Measurements from ENCODE around the gene CETN3.
"Not testable (repeated sequence)": the region's sequence is repeated elsewhere in the genome, so short reads cannot be mapped to it uniquely, and the experiment has no call there.

The CETN3 gene

DNA sequence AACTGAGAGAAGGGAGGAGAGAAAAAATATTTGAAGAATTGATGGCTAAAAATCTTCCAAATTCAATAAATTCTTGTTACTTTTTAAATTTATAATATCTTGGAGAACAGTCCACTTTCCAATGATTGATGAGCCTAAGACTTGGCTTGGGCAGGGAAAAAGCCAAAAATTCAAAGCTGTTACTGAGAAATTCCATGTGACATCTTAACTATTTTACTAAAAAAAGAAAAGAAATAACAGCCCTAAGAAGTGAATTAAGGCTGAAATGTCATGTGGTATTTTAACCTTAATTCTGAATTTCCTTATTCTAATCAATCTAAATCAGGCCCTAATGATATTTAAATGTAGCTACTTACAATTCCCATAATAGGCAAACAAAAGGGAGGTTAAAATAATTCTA lies 53.4 kb downstream of the CETN3 start:
- DNase-seq (ENCODE audit: low read depth): no peak
- no peak overlapping the region for H3K4me3 ChIP-seq (ENCODE audit: low read depth, low read length)
- no peak for TF ChIP-seq CTCF (conservative IDR thresholded peaks at IDR 0.05; ENCODE audit: low read depth, low read length)

GRCh38 chr5:90355635-90356034 lies 53.9 kb downstream of the CETN3 start:
- DNase-seq (ENCODE audit: low read depth): no peak
- TF ChIP-seq CTCF (conservative IDR thresholded peaks at IDR 0.05; ENCODE audit: low read depth, low read length): no peak
- H3K4me3 ChIP-seq (ENCODE audit: low read depth, low read length): no peak overlapping the region

- TF ChIP-seq CTCF (conservative IDR thresholded peaks at IDR 0.05; ENCODE audit: low read depth, low read length): no peak
- H3K4me3 ChIP-seq (ENCODE audit: low read depth, low read length): no peak overlapping the region
- no peak for DNase-seq (ENCODE audit: low read depth)
Measured at GRCh38 chr5:90353254-90353653, 56.3 kb downstream of the CETN3 start.

- no peak overlapping the region for H3K4me3 ChIP-seq (ENCODE audit: low read depth, low read length)
- no peak for DNase-seq (ENCODE audit: low read depth)
- TF ChIP-seq CTCF (conservative IDR thresholded peaks at IDR 0.05; ENCODE audit: low read depth, low read length): no peak
Measured at GRCh38 chr5:90351101-90351500, 58.5 kb downstream of the CETN3 start.

DNA sequence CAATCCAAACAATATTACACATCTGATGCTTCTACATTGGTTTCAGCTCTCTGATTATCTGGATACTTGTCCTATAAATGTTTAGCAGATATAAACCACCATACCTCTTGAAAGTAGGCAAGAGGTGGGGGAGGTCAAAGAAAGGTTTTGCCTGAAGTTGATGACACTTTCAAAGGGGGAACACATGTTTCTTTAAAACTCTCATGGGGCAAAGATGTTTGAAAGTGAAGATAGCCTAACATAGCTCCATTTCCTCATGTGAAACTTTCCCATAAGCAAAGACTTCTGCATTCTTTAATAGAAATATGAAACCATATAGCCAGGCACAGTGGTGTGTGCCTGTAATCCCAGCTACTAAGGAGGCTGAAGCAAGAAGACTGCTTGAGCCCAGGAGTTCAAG lies 62.1 kb downstream of the CETN3 start:
- no peak overlapping the region for H3K4me3 ChIP-seq (ENCODE audit: low read depth, low read length)
- TF ChIP-seq CTCF (conservative IDR thresholded peaks at IDR 0.05; ENCODE audit: low read depth, low read length): no peak
- peak; percentile 2 for DNase-seq (ENCODE audit: low read depth)

GRCh38 chr5:90345684-90346083 lies 63.9 kb downstream of the CETN3 start:
- H3K4me3 ChIP-seq (ENCODE audit: low read depth, low read length): no peak overlapping the region
- DNase-seq (ENCODE audit: low read depth): no peak
- TF ChIP-seq CTCF (conservative IDR thresholded peaks at IDR 0.05; ENCODE audit: low read depth, low read length): no peak

GRCh38 chr5:90344689-90345088 lies 64.9 kb downstream of the CETN3 start:
- TF ChIP-seq CTCF (conservative IDR thresholded peaks at IDR 0.05; ENCODE audit: low read depth, low read length): no peak
- no peak for DNase-seq (ENCODE audit: low read depth)
- no peak overlapping the region for H3K4me3 ChIP-seq (ENCODE audit: low read depth, low read length)

- not testable (repeated sequence) for H3K4me3 ChIP-seq (ENCODE audit: low read depth, low read length); DNase-seq (ENCODE audit: low read depth)
Measured at GRCh38 chr5:90343731-90344130, 65.8 kb downstream of the CETN3 start.
